ENCODE data around the gene WDR27.
"Not testable (repeated sequence)": the region's sequence is repeated elsewhere in the genome, so short reads cannot be mapped to it uniquely, and the experiment has no call there.

WDR27 gene

DNA sequence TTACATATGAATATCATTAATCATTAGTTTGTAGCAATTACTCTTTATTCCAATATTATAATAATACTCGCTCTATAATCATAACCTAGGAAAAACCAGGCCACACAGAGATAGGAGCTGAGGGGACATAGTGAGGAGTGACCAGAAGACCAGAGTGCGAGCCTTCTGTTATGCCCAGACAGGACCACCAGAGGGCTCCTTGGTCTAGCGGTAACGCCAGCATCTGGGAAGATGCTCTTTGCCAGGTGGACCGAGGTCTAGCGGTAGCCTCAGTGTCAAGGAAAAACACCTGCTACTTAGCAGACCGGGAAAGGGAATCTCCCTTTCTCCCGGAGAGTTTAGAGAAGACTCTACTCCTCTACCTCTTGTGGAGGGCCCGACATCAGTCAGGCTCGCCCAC lies 4.7 kb downstream of the WDR27 start:
- in situ Hi-C loops (cut with HindIII; ENCODE audit: low sequenced_read_pairs); DNase-seq (ENCODE audit: low read depth); H3K4me3 ChIP-seq (ENCODE audit: low read depth, low read length): not testable (repeated sequence)
- TF ChIP-seq, protein P1, sequence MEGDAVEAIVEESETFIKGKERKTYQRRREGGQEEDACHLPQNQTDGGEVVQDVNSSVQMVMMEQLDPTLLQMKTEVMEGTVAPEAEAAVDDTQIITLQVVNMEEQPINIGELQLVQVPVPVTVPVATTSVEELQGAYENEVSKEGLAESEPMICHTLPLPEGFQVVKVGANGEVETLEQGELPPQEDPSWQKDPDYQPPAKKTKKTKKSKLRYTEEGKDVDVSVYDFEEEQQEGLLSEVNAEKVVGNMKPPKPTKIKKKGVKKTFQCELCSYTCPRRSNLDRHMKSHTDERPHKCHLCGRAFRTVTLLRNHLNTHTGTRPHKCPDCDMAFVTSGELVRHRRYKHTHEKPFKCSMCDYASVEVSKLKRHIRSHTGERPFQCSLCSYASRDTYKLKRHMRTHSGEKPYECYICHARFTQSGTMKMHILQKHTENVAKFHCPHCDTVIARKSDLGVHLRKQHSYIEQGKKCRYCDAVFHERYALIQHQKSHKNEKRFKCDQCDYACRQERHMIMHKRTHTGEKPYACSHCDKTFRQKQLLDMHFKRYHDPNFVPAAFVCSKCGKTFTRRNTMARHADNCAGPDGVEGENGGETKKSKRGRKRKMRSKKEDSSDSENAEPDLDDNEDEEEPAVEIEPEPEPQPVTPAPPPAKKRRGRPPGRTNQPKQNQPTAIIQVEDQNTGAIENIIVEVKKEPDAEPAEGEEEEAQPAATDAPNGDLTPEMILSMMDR (IDR thresholded peaks at IDR 0.05; ENCODE audit: low read depth, low read length, missing control alignments), result peak; percentile 30

GRCh38 chr6:169695131-169695530 lies 6.7 kb downstream of the WDR27 start:
- H3K4me3 ChIP-seq (ENCODE audit: low read depth, low read length), result no peak overlapping the region
- in situ Hi-C loops (cut with HindIII; ENCODE audit: low sequenced_read_pairs), result no loop called here
- TF ChIP-seq, protein P1 (IDR thresholded peaks at IDR 0.05; ENCODE audit: low read depth, low read length, missing control alignments), result no peak
- DNase-seq (ENCODE audit: low read depth), result no peak

DNA sequence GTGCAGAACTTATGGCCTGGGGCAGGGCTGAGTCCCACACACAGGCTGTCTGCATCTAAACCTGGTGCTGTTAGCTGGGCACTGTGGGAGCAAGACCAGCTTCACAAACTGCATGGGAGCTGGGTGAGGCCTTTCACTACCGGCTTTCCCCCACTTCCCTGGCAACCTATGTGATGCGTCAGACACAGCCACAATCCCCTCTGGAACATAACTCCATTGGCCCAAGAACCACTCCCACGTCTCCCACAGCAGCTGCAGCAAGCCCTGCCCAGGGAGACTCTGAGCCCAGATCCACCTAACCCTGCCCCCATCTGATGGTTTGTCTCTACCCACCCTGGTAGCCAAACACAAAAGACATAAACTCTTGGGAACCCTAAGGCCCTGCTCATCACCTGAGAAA lies 9.3 kb downstream of the WDR27 start:
- in situ Hi-C loops (cut with HindIII; ENCODE audit: low sequenced_read_pairs), result no loop called here
- no peak overlapping the region for H3K4me3 ChIP-seq (ENCODE audit: low read depth, low read length)
- TF ChIP-seq, protein P1 (IDR thresholded peaks at IDR 0.05; ENCODE audit: low read depth, low read length, missing control alignments), result no peak
- DNase-seq (ENCODE audit: low read depth), result no peak

GRCh38 chr6:169691260-169691659 lies 10.6 kb downstream of the WDR27 start:
- in situ Hi-C loops (cut with HindIII; ENCODE audit: low sequenced_read_pairs), result no loop called here
- DNase-seq (ENCODE audit: low read depth), result no peak
- H3K4me3 ChIP-seq (ENCODE audit: low read depth, low read length), result no peak overlapping the region
- TF ChIP-seq, protein P1 (IDR thresholded peaks at IDR 0.05; ENCODE audit: low read depth, low read length, missing control alignments), result no peak

GRCh38 chr6:169689287-169689686 lies 12.5 kb downstream of the WDR27 start:
- TF ChIP-seq, protein P1 (IDR thresholded peaks at IDR 0.05; ENCODE audit: low read depth, low read length, missing control alignments), result no peak
- in situ Hi-C loops (cut with HindIII; ENCODE audit: low sequenced_read_pairs), result no loop called here
- no peak overlapping the region for H3K4me3 ChIP-seq (ENCODE audit: low read depth, low read length)
- peak; percentile 79 for DNase-seq (ENCODE audit: low read depth)

DNA sequence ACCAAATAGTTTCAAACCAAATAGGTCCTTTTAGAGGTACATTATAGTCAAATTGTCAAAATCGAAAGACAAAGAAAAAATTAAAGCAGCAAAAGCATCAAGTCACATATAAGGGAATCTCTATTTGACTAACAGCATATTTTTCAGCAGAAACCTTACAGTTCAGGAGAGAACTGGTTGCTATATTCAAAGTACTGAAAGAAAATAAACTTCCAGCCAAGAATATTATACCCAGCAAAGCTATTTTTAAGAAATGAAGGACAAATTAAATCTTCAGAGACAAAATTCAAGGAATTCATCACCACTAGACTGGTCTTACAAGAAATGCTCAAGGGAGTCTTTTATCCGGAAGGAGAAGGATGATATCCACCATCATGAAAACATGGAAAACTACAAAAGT lies 16.0 kb downstream of the WDR27 start:
- TF ChIP-seq, protein P1 (IDR thresholded peaks at IDR 0.05; ENCODE audit: low read depth, low read length, missing control alignments), result no peak
- H3K4me3 ChIP-seq (ENCODE audit: low read depth, low read length), result no peak overlapping the region
- in situ Hi-C loops (cut with HindIII; ENCODE audit: low sequenced_read_pairs), result no loop called here
- DNase-seq (ENCODE audit: low read depth), result no peak

GRCh38 chr6:169684056-169684455 lies 17.8 kb downstream of the WDR27 start:
- in situ Hi-C loops (cut with HindIII; ENCODE audit: low sequenced_read_pairs), result no loop called here
- H3K4me3 ChIP-seq (ENCODE audit: low read depth, low read length), result no peak overlapping the region
- TF ChIP-seq, protein P1 (IDR thresholded peaks at IDR 0.05; ENCODE audit: low read depth, low read length, missing control alignments), result no peak
- no peak for DNase-seq (ENCODE audit: low read depth)
